Measurements from ENCODE around the gene C2.
"Not testable (repeated sequence)": the region's sequence is repeated elsewhere in the genome, so short reads cannot be mapped to it uniquely, and the experiment has no call there.

The C2 gene

GRCh38 chr6:31927863-31928671, 550 bp downstream of the C2 start:
- no peak for DNase-seq (ENCODE audit: low read depth in 2 of 2)

GRCh38 chr6:31928672-31928939, 1.1 kb downstream of the C2 start:
- DNase-seq (ENCODE audit: low read depth in 2 of 2): no peak

- DNase-seq (ENCODE audit: low read depth in 2 of 2): no peak
Observed at GRCh38 chr6:31930962-31931361, 3.4 kb downstream of the C2 start.

- not testable (repeated sequence) for DNase-seq (ENCODE audit: low read depth in 2 of 2)
Observed at GRCh38 chr6:31932137-31932536, 4.6 kb downstream of the C2 start.

- DNase-seq (ENCODE audit: low read depth in 2 of 2): no peak
Observed at GRCh38 chr6:31933537-31933936, 6.0 kb downstream of the C2 start.

GRCh38 chr6:31935021-31935420, 7.5 kb downstream of the C2 start:
- no peak for DNase-seq (ENCODE audit: low read depth in 2 of 2)

- DNase-seq (ENCODE audit: low read depth in 2 of 2): no peak
Observed at GRCh38 chr6:31935823-31936222, 8.3 kb downstream of the C2 start.

- DNase-seq (ENCODE audit: low read depth in 2 of 2): no peak
Observed at GRCh38 chr6:31940256-31940664, 12.7 kb downstream of the C2 start.

GRCh38 chr6:31943742-31944141, 16.2 kb downstream of the C2 start:
- no peak for DNase-seq (ENCODE audit: low read depth in 2 of 2)

- DNase-seq (ENCODE audit: low read depth in 2 of 2): no peak
Observed at GRCh38 chr6:31945154-31945506, 17.6 kb downstream of the C2 start.

GRCh38 chr6:31945507-31946369, 18.2 kb downstream of the C2 start, which contains the start of gene CFB:
Gene CFB, plus strand, starts transcription at chr6:31946095. Its CDS starts 127 bp downstream, at chr6:31946222.
- DNase-seq (ENCODE audit: low read depth in 2 of 2): no peak

- DNase-seq (ENCODE audit: low read depth in 2 of 2): no peak
Observed at GRCh38 chr6:31946370-31946885, 18.9 kb downstream of the C2 start.

GRCh38 chr6:31947070-31947675, 19.7 kb downstream of the C2 start:
- DNase-seq (ENCODE audit: low read depth in 2 of 2): no peak

GRCh38 chr6:31947864-31948263, 20.3 kb downstream of the C2 start:
- no peak for DNase-seq (ENCODE audit: low read depth in 2 of 2)

- DNase-seq (ENCODE audit: low read depth in 2 of 2): no peak
Observed at GRCh38 chr6:31948306-31948705, 20.8 kb downstream of the C2 start.

- no peak for DNase-seq (ENCODE audit: low read depth in 2 of 2)
Observed at GRCh38 chr6:31948753-31949413, 21.4 kb downstream of the C2 start.

GRCh38 chr6:31949926-31950548, 22.5 kb downstream of the C2 start:
- no peak for DNase-seq (ENCODE audit: low read depth in 2 of 2)

- DNase-seq (ENCODE audit: low read depth in 2 of 2): no peak
Observed at GRCh38 chr6:31952140-31952805, 24.8 kb downstream of the C2 start.

- no peak for DNase-seq (ENCODE audit: low read depth in 2 of 2)
Observed at GRCh38 chr6:31952890-31953289, 25.4 kb downstream of the C2 start.

GRCh38 chr6:31954511-31954910, 27.0 kb downstream of the C2 start:
- DNase-seq (ENCODE audit: low read depth in 2 of 2): no peak

- no peak for DNase-seq (ENCODE audit: low read depth in 2 of 2)
Observed at GRCh38 chr6:31956796-31957195, 29.3 kb downstream of the C2 start.

Measured in stimulated activated CD8-positive, alpha-beta memory T cell treated with anti-CD3 and anti-CD28 coated beads, Interleukin-2, amount 100 ng/mL, for 1 hour (primary cell).